Vagina (tissue), 2 donors: ENCODE data around the gene ZNF595.

Source experiments
- CTCF ChIP-seq, 3 experiments: fragments of 450-650 bp in 2 of 3; fragments of 200-600 bp in 1 of 3; sonication (generic) in 1 of 3; IDR thresholded peaks; one replicate each; pipeline ENCODE4 v1.5.1; 2017 to 2019; ENCODE audit warnings: antibody characterized with exemption in 3 of 3, mild to moderate bottlenecking in 2 of 3, moderate library complexity in 2 of 3
- POLR2A ChIP-seq, 2 donors: fragments of 450-650 bp; IDR thresholded peaks; one replicate each; pipeline ENCODE4 v1.6.1; 2017; ENCODE audit warnings: antibody characterized with exemption in 2 of 2, mild to moderate bottlenecking in 2 of 2, moderate library complexity in 2 of 2

GRCh38 chr4:114149-114548 is 61.0 kb downstream of the ZNF595 start:
- TF ChIP-seq CTCF (IDR thresholded peaks at IDR 0.05) (no peak), POLR2A (IDR thresholded peaks at IDR 0.05) (no peak)
